ENCODE results near the gene RWDD1.

DNA sequence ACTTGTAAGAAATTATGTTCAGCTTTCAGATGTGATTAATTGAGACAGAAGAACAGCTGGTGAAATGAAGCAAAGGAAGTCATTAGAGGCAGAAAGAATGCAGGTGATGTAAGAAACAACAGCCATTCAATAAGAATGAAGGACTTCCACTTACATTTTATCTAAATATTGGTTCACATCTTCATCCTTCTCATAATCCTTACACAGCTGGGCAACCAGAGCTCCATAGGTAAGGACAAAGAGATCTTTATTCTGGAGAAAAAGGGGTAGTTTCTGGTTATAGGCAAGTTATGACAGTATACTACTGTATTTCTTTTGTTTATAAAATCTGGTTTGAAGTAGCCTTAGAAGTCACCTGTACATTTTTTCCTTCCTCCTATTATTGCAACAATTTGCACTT is 28.2 kb upstream of the RWDD1 start:
- TF ChIP-seq, protein P1, sequence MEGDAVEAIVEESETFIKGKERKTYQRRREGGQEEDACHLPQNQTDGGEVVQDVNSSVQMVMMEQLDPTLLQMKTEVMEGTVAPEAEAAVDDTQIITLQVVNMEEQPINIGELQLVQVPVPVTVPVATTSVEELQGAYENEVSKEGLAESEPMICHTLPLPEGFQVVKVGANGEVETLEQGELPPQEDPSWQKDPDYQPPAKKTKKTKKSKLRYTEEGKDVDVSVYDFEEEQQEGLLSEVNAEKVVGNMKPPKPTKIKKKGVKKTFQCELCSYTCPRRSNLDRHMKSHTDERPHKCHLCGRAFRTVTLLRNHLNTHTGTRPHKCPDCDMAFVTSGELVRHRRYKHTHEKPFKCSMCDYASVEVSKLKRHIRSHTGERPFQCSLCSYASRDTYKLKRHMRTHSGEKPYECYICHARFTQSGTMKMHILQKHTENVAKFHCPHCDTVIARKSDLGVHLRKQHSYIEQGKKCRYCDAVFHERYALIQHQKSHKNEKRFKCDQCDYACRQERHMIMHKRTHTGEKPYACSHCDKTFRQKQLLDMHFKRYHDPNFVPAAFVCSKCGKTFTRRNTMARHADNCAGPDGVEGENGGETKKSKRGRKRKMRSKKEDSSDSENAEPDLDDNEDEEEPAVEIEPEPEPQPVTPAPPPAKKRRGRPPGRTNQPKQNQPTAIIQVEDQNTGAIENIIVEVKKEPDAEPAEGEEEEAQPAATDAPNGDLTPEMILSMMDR (IDR thresholded peaks at IDR 0.05), result no peak
- no peak for TF ChIP-seq POLR2AphosphoS5 (IDR thresholded peaks at IDR 0.05)

Data from stomach (tissue), 4 donors.